Vagina (tissue), 2 donors: ENCODE measurements around the gene CELF6. TPM values are rescaled to one million over a fixed set of nuclear protein-coding genes. Genes with fewer than 3 reads are reported as not detected.
A peak's percentile ranks its signal among the peaks of the same experiment; 100 is the strongest.

Experiments
- DNase-seq, 2 donors: peaks; one replicate each; pipeline ENCODE4 v3.0.0-alpha.2; 2017; ENCODE audit errors: extremely low spot score in 2 of 2
- H3K27ac ChIP-seq: fragments of 200-600 bp; sonication (generic); one replicate; pipeline ENCODE4 v1.5.1; 2019
- H3K27me3 ChIP-seq: fragments of 200-600 bp; sonication (generic); one replicate; pipeline ENCODE4 v1.5.1; 2019
- H3K36me3 ChIP-seq, 2 donors: fragments of 200-600 bp; sonication (generic); one replicate each; pipeline ENCODE4 v1.5.1; 2017 to 2019
- H3K4me1 ChIP-seq: fragments of 200-600 bp; sonication (generic); one replicate; pipeline ENCODE4 v1.5.1; 2019
- H3K4me3 ChIP-seq, 2 donors: fragments of 200-600 bp; sonication (generic); 1 replicate in 1 of 2; 2 replicates in 1 of 2; pipeline ENCODE4 v1.5.1; 2016 to 2019
- H3K9me3 ChIP-seq: fragments of 200-600 bp; sonication (generic); one replicate; pipeline ENCODE4 v1.5.1; 2019
- POLR2A ChIP-seq, 2 donors: fragments of 450-650 bp; IDR thresholded peaks; one replicate each; pipeline ENCODE4 v1.6.1; 2017; ENCODE audit warnings: antibody characterized with exemption in 2 of 2, mild to moderate bottlenecking in 2 of 2, moderate library complexity in 2 of 2
- POLR2AphosphoS5 ChIP-seq, 2 donors: sonication (generic); formaldehyde crosslinking; IDR thresholded peaks; one replicate each; pipeline ENCODE4 v1.9.0; 2017; ENCODE audit warnings: antibody characterized with exemption in 2 of 2, mild to moderate bottlenecking in 2 of 2, low read depth in 1 of 2; ENCODE audit not compliant: insufficient read depth in 1 of 2
- intact Hi-C: fragments of 100-400 bp; cut with DNase I; formaldehyde crosslinking; loops from one replicate; pipeline ENCODE4 v1.15.1; 2023
- total RNA-seq: library from RNA; depleted of rRNA; stranded (reverse); fragments of >200 nt; gene quantifications from one replicate; pipeline ENCODE4 v1.2.3, GENCODE V29; 2016
- TF ChIP-seq, protein P1 (sequence below), 3 experiments: fragments of 450-650 bp in 2 of 3; fragments of 200-600 bp in 1 of 3; sonication (generic) in 1 of 3; IDR thresholded peaks; one replicate each; pipeline ENCODE4 v1.5.1; 2017 to 2019; ENCODE audit warnings: antibody characterized with exemption in 3 of 3, mild to moderate bottlenecking in 2 of 3, moderate library complexity in 2 of 3

CELF6 gene
- total RNA-seq, 1 donor from 2014 or later: 7.1 TPM

DNA sequence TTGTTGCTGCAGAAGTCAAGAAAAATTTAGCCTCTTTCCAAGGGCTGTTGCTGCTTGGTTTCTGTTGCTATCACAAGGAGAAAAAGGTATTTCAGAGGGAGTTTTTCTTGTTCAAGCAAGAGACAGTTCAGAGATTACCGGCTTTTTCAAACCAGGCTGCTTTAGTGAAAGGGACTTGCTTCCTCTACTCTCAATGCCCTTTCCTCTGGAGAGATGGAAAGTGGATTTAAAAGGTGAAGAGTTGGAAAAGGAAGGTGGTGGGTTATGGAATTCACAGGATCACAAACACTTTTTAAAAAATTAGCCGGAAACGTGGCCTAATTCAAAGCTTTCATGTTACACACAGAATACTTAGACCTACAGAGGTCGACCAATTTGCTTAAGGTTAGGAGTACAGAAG lies 48.7 kb downstream of the CELF6 start:
- peaks cover 39% of the 10 kb centered on the region for H3K4me1 ChIP-seq
- no peak for DNase-seq
- peak overlapping the region; percentile 84 to 86 for H3K4me3 ChIP-seq
- no peak overlapping the region for H3K27ac ChIP-seq
- no peaks in the 10 kb centered on the region for H3K9me3 ChIP-seq
- intact Hi-C loops: loop anchor here (5.0 to 10.0 kb wide), 2 partner anchors 39 to 66 kb away; partner anchors contain the start of gene PKM
- TF ChIP-seq, protein P1, sequence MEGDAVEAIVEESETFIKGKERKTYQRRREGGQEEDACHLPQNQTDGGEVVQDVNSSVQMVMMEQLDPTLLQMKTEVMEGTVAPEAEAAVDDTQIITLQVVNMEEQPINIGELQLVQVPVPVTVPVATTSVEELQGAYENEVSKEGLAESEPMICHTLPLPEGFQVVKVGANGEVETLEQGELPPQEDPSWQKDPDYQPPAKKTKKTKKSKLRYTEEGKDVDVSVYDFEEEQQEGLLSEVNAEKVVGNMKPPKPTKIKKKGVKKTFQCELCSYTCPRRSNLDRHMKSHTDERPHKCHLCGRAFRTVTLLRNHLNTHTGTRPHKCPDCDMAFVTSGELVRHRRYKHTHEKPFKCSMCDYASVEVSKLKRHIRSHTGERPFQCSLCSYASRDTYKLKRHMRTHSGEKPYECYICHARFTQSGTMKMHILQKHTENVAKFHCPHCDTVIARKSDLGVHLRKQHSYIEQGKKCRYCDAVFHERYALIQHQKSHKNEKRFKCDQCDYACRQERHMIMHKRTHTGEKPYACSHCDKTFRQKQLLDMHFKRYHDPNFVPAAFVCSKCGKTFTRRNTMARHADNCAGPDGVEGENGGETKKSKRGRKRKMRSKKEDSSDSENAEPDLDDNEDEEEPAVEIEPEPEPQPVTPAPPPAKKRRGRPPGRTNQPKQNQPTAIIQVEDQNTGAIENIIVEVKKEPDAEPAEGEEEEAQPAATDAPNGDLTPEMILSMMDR (IDR thresholded peaks at IDR 0.05): no peak
- TF ChIP-seq POLR2A (IDR thresholded peaks at IDR 0.05) (no peak), POLR2AphosphoS5 (IDR thresholded peaks at IDR 0.05; ENCODE audit: insufficient read depth in 1 of 2, low read depth in 1 of 2) (no peak)
- H3K27me3 ChIP-seq: no peaks in the 10 kb centered on the region
- H3K36me3 ChIP-seq: peaks cover 0 to 20% of the 10 kb centered on the region in 2 donors

DNA sequence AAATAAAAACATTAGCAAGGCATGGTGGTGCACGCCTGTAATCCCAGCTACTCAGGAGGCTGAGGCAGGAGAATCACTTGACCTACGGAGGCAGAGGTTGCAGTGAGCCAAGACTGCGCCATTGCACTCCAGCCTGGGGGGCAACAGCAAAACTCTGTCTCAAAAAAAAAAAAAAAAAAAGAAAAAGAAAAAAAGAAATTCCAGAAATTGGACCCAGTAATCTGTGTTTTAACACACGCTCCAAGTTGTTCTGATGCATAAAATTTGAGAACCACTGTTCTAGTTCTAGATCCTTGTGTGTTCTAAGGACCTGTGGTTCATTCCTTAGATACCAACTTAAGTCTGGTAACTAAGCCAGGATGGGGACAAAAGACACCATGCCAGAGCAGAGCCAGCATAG lies 50.2 kb downstream of the CELF6 start:
- Histone ChIP-seq H3K9me3 (no peaks in the 10 kb centered on the region), H3K27ac (no peak overlapping the region), H3K4me3 (no peak overlapping the region), H3K4me1 (peaks cover 39% of the 10 kb centered on the region), H3K27me3 (no peaks in the 10 kb centered on the region), H3K36me3 (peaks cover 0 to 35% of the 10 kb centered on the region in 2 donors)
- TF ChIP-seq POLR2A (IDR thresholded peaks at IDR 0.05): no peak
- no peak for TF ChIP-seq POLR2AphosphoS5 (IDR thresholded peaks at IDR 0.05; ENCODE audit: insufficient read depth in 1 of 2, low read depth in 1 of 2)
- TF ChIP-seq, protein P1 (IDR thresholded peaks at IDR 0.05): no peak
- intact Hi-C loops: loop anchor here (5.0 to 10.0 kb wide), 2 partner anchors 37 to 65 kb away; partner anchors contain the start of gene PKM
- DNase-seq: no peak

DNA sequence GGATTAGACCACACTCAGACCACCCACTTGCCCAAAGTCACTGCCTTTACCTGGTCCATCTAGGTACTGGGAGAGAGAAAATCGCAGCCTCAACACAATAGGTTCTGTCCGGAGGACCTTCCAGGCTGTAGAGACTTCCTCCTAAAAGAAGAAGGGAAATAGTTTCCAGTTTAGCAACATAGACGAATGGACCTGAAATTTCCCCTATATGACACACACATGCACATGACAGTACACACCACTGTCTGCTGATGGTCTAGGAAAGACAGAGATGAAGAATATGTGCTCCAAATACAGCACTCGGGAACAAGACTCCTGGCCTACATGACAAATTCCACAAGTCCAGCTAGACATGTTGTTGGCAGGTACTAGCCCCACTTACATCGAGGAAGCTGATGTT lies 54.9 kb downstream of the CELF6 start:
- peaks cover 0 to 82% of the 10 kb centered on the region in 2 donors for H3K36me3 ChIP-seq
- H3K4me1 ChIP-seq: peaks cover 8% of the 10 kb centered on the region
- H3K4me3 ChIP-seq: no peak overlapping the region
- H3K9me3 ChIP-seq: no peaks in the 10 kb centered on the region
- no peak overlapping the region for H3K27ac ChIP-seq
- TF ChIP-seq POLR2AphosphoS5 (IDR thresholded peaks at IDR 0.05; ENCODE audit: insufficient read depth in 1 of 2, low read depth in 1 of 2): no peak
- no peak for TF ChIP-seq POLR2A (IDR thresholded peaks at IDR 0.05)
- TF ChIP-seq, protein P1 (IDR thresholded peaks at IDR 0.05): no peak
- DNase-seq: no peak
- intact Hi-C loops: no loop called here
- no peaks in the 10 kb centered on the region for H3K27me3 ChIP-seq

DNA sequence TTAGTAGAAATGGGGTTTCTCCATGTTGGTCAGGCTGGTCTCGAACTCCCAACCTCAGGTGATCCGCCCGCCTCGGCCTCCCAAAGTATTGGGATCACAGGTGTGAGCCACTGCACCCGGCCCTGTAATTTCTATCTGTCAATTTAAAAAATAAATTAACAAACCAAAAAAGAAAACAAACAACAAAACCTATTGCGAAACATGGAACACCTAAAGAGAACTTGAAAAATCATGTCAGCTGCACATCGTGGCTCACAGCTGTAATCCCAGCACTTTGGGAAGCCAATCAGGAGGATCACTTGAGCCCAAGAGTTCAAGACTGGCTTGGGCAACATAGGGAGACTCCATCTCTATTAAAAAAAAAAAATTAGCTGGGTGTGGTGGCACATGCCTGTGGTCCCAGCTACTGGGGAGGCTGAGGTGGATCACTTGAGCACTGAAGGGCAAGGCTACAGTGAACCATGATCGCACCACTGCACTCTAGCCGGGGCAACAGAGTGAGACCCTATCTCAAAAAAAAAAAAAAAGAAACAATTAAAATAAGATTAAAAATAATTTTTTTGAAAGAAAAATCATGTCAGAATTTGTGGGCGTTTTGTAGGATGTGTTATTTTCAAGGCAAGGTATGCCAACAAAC lies 67.2 kb downstream of the CELF6 start:
- no peak for DNase-seq
- TF ChIP-seq POLR2AphosphoS5 (IDR thresholded peaks at IDR 0.05; ENCODE audit: insufficient read depth in 1 of 2, low read depth in 1 of 2) (no peak), POLR2A (IDR thresholded peaks at IDR 0.05) (no peak)
- intact Hi-C loops: no loop called here
- Histone ChIP-seq H3K27me3 (no peaks in the 10 kb centered on the region), H3K9me3 (no peaks in the 10 kb centered on the region), H3K27ac (no peak overlapping the region), H3K36me3 (peaks cover 0 to 95% of the 10 kb centered on the region in 2 donors), H3K4me1 (no peaks in the 10 kb centered on the region), H3K4me3 (no peak overlapping the region)

DNA sequence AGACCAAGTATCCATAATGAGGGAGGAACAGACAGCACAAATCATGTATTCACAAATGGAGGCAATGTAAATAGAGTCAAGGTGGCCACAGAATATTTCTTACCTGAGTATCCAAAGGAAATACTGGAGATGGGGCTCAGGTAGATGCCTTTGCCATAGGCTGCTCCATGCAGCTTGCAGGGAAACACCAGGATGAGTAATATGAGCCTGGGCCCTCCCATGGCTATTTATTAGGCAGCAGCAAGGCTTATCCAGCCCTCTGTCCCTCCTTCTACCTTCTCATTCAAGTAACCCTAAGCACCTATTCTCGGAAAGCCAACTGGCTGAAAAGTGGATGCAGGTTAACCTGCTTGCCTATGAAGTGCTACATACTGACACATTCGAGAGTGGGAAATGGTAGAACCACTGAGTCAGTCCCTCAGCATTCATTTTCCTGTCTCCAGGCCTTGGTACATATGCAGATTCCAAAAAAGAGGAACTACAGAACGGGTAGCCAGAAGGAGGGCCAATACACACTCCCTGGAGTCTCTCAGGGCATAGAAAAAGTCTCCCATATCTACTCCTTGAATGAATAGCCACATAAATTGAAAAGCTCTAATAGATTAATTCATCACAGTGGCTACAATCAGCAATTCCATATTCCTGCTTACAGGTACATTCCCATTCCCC lies 70.7 kb downstream of the CELF6 start:
- Histone ChIP-seq H3K27me3 (no peaks in the 10 kb centered on the region), H3K27ac (no peak overlapping the region), H3K36me3 (peaks cover 0 to 78% of the 10 kb centered on the region in 2 donors), H3K9me3 (no peaks in the 10 kb centered on the region), H3K4me3 (no peak overlapping the region), H3K4me1 (no peaks in the 10 kb centered on the region)
- intact Hi-C loops: no loop called here
- no peak for TF ChIP-seq POLR2AphosphoS5 (IDR thresholded peaks at IDR 0.05; ENCODE audit: insufficient read depth in 1 of 2, low read depth in 1 of 2)
- TF ChIP-seq, protein P1 (IDR thresholded peaks at IDR 0.05): no peak
- TF ChIP-seq POLR2A (IDR thresholded peaks at IDR 0.05): no peak
- no peak for DNase-seq
